ENCODE measurements around the gene USP3.

USP3 gene

GRCh38 chr15:63488398-63488960, 15.9 kb upstream of the USP3 start:
- Mint-ChIP-seq H3K4me3 (no peak overlapping the region), H3K9me3 (no peaks in the 10 kb centered on the region), H3K27ac (no peak overlapping the region), H3K27me3 (no peaks in the 10 kb centered on the region), H3K4me1 (peaks cover 78% of the 10 kb centered on the region), H3K36me3 (no peaks in the 10 kb centered on the region)

- Mint-ChIP-seq H3K4me1 (peaks cover 77% of the 10 kb centered on the region), H3K4me3 (no peak overlapping the region), H3K36me3 (no peaks in the 10 kb centered on the region), H3K27me3 (no peaks in the 10 kb centered on the region), H3K9me3 (no peaks in the 10 kb centered on the region), H3K27ac (no peak overlapping the region)
Observed at GRCh38 chr15:63489352-63489751, 15.0 kb upstream of the USP3 start.

GRCh38 chr15:63490345-63491034, 13.9 kb upstream of the USP3 start:
- H3K27ac Mint-ChIP-seq: no peak overlapping the region
- no peak overlapping the region for H3K4me3 Mint-ChIP-seq
- H3K27me3 Mint-ChIP-seq: no peaks in the 10 kb centered on the region
- no peaks in the 10 kb centered on the region for H3K9me3 Mint-ChIP-seq
- peaks cover 75% of the 10 kb centered on the region for H3K4me1 Mint-ChIP-seq
- no peaks in the 10 kb centered on the region for H3K36me3 Mint-ChIP-seq

DNA sequence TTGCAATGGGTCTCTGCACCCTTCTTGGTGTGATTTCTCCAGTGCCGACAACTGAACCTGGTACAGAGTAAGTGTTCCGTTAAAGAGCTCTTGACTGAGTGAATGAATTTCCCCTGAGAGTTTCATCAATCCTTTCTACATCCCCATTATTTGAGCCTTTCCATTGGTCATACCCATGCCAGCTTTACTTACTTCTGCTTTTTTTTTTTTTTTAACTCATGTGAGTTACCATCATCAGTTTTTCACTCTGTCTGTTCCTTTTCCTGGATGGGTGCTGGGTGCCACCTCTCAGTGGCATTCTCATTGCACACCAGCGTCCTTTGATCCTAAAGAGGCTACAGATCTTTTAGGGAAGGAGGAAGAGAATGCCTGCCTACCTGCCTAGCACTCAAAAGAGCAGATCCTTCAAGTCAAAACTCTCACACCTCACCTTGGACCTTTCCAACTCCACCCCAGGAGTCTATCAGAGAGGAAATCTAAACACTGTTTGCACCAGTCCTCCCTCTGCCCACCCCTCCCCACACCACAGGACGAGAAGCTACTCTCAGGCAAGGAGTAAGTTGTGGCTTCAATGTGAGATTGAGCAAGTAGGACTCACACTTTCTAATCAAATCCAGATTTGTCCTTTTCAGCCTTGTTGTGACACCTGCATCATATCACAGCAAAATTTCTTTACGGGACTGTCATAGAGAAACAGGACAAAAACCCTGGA, 13.1 kb upstream of the USP3 start:
- no peaks in the 10 kb centered on the region for H3K27me3 Mint-ChIP-seq
- H3K4me3 Mint-ChIP-seq: no peak overlapping the region
- H3K36me3 Mint-ChIP-seq: no peaks in the 10 kb centered on the region
- H3K27ac Mint-ChIP-seq: peak overlapping the region; percentile 71
- H3K9me3 Mint-ChIP-seq: no peaks in the 10 kb centered on the region
- peaks cover 68% of the 10 kb centered on the region for H3K4me1 Mint-ChIP-seq

DNA sequence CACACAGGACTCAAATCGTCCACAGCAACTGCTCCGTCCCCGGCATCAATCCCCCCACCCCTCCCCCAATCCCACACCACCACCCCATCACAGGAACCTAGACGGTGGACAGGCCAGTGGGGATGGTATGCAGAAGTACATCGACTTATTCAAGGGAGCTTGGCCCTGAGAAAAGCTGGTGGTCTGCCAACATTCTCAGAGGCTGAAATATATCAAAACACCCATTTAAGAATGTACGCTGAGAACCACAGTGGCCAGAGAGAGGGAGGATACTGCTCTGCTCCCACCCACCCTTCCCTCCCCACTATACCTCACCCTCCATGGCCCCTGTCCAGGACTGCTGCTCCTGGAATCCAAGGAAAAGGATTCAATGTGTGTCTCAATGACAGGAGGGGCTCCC, 12.4 kb upstream of the USP3 start:
- H3K36me3 Mint-ChIP-seq: no peaks in the 10 kb centered on the region

GRCh38 chr15:63492541-63493077, 11.8 kb upstream of the USP3 start:
- no peaks in the 10 kb centered on the region for H3K36me3 Mint-ChIP-seq
- H3K27ac Mint-ChIP-seq: peak overlapping the region; percentile 23
- H3K4me3 Mint-ChIP-seq: peak overlapping the region; percentile 15
- no peaks in the 10 kb centered on the region for H3K27me3 Mint-ChIP-seq
- no peaks in the 10 kb centered on the region for H3K9me3 Mint-ChIP-seq
- H3K4me1 Mint-ChIP-seq: peaks cover 55% of the 10 kb centered on the region

More for the DNA sequence above, 12.4 kb upstream of the USP3 start:
- peaks cover 61% of the 10 kb centered on the region for H3K4me1 Mint-ChIP-seq
- no peaks in the 10 kb centered on the region for H3K9me3 Mint-ChIP-seq
- no peak overlapping the region for H3K4me3 Mint-ChIP-seq
- H3K27ac Mint-ChIP-seq: no peak overlapping the region
- no peaks in the 10 kb centered on the region for H3K27me3 Mint-ChIP-seq

GRCh38 chr15:63493436-63493835, 11.0 kb upstream of the USP3 start:
- H3K4me1 Mint-ChIP-seq: peaks cover 51% of the 10 kb centered on the region
- no peaks in the 10 kb centered on the region for H3K27me3 Mint-ChIP-seq
- no peaks in the 10 kb centered on the region for H3K36me3 Mint-ChIP-seq
- no peak overlapping the region for H3K4me3 Mint-ChIP-seq
- peak overlapping the region; percentile 31 for H3K27ac Mint-ChIP-seq
- no peaks in the 10 kb centered on the region for H3K9me3 Mint-ChIP-seq

DNA sequence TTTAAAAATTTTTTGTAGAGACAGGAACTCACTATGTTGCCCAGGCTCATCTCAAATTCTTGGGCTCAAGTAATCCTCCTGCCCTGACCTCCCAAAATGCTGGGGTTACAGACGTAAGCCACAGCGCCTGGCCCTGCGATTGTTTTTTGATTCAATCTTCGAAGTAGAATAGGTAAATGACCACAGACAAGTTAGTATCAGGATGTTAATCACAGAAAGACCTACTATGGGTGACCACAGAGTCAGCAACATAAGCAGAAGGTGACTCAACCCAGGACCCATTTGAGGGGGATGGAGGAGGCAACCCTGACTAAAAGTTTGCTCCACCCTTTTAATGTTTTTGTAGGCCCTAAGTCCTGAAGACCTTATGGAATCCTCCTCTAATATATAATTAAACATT, 10.0 kb upstream of the USP3 start:
- Mint-ChIP-seq H3K27me3 (no peaks in the 10 kb centered on the region), H3K36me3 (no peaks in the 10 kb centered on the region), H3K4me1 (peaks cover 53% of the 10 kb centered on the region), H3K27ac (peak overlapping the region; percentile 6), H3K9me3 (no peaks in the 10 kb centered on the region), H3K4me3 (no peak overlapping the region)

DNA sequence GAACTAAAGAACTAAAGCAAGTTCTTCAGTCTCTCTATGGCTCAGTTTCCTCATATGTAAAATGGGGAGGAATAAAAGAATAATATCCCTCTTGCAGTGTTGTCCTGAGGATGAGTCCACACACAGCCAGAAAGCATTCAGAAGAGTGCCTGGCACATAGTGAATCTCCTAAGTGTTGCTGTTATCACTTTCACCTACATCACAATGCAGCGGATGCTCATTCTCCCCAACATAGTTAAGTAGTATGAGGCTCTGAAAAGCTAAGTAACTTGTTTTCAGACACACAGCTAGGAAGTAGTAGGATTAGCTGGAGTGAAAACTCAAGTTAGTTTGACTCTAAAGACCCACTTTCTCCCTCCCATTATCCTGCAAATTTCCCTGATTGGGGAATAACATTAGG, 9.1 kb upstream of the USP3 start:
- Mint-ChIP-seq H3K9me3 (no peaks in the 10 kb centered on the region), H3K27ac (peak overlapping the region; percentile 82), H3K4me3 (peak overlapping the region; percentile 40), H3K27me3 (no peaks in the 10 kb centered on the region), H3K36me3 (no peaks in the 10 kb centered on the region), H3K4me1 (peaks cover 59% of the 10 kb centered on the region)

- H3K27me3 Mint-ChIP-seq: no peaks in the 10 kb centered on the region
- H3K9me3 Mint-ChIP-seq: no peaks in the 10 kb centered on the region
- H3K4me3 Mint-ChIP-seq: no peak overlapping the region
- peaks cover 59% of the 10 kb centered on the region for H3K4me1 Mint-ChIP-seq
- no peaks in the 10 kb centered on the region for H3K36me3 Mint-ChIP-seq
- peak overlapping the region; percentile 66 for H3K27ac Mint-ChIP-seq
Observed at GRCh38 chr15:63495780-63496488, 8.5 kb upstream of the USP3 start.

DNA sequence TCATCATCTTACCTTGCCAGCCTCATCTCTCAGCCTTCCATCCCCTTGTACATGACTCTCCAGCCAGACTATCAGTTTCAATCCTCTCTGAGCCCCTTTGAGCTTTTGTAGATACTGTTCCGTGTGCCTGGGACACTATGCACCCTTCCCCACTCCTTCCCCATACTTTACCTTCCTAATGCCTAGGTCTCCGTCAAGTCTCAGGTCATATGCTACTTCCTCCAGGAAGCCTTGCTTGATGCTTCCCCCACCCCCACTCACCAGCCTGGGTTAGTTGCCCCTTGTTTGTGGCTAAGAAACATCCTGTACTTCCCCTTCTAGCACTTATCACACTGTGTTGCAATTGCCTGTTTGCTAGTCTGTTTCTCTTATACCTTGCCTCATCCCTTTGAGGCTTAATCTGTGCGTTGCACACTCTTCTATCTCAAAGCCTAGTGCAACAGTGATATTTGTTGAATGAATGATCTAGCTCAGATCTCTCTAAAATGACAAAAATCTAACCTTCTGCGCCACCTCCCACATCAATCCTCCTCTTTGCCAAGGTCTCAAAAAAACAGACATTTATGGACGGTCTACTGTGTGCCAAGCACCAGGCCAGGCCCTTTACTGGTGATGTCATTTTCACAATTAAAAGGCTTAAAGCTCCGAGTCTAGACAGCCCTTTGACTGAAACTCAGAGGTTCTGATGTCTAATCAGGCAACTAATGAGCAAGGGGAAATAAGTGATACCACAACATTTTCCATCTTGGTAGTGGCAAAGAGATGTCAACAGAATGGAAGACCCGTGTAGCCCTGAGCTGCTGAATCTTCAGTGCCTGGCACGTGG, 6.5 kb upstream of the USP3 start:
- Mint-ChIP-seq H3K27ac (no peak overlapping the region), H3K4me1 (peaks cover 63% of the 10 kb centered on the region), H3K9me3 (no peaks in the 10 kb centered on the region), H3K27me3 (no peaks in the 10 kb centered on the region), H3K4me3 (no peak overlapping the region), H3K36me3 (no peaks in the 10 kb centered on the region)

DNA sequence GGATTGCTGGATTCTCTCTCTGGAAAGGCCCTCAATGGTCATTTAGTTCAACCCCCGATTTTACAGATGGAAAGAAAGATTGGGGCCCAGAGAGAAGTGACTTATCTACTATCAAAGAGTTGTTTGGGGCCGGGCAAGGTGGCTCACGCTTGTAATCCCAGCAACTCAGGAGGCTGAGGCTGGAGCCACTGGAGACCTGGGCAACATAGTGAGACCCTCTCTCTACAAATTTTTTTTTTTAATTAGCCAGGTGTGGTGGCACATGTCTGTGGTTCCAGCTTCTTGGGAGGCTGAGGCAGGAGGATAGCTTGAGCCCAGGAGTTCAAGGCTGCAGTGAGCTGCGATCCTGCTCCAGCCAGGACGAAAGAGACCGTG, 5.2 kb upstream of the USP3 start:
- no peak overlapping the region for H3K4me3 Mint-ChIP-seq
- H3K36me3 Mint-ChIP-seq: no peaks in the 10 kb centered on the region
- H3K4me1 Mint-ChIP-seq: peaks cover 60% of the 10 kb centered on the region
- peak overlapping the region; percentile 69 for H3K27ac Mint-ChIP-seq
- H3K27me3 Mint-ChIP-seq: no peaks in the 10 kb centered on the region
- H3K9me3 Mint-ChIP-seq: no peaks in the 10 kb centered on the region

DNA sequence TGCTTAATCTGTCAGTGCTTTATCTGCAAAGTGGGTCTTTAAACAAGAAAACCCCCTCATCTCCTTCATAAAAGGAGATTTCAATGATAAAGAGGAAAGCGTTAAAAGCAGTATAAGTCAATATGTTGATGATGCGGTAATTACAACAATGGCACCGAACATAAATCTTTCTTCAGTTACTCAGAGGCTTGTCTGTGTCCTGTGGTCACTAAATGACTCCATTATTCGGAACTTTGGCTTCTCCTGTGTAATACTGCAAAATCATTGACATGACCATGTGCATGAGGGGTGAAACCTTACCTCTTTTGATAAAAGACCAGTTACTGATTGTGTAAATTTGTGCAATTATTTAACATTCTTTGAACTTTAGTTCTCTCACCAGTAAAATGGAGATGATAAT, 4.8 kb upstream of the USP3 start:
- no peaks in the 10 kb centered on the region for H3K9me3 Mint-ChIP-seq
- no peaks in the 10 kb centered on the region for H3K36me3 Mint-ChIP-seq
- H3K27me3 Mint-ChIP-seq: no peaks in the 10 kb centered on the region
- H3K4me1 Mint-ChIP-seq: peaks cover 56% of the 10 kb centered on the region
- peak overlapping the region; percentile 82 for H3K27ac Mint-ChIP-seq
- no peak overlapping the region for H3K4me3 Mint-ChIP-seq

DNA sequence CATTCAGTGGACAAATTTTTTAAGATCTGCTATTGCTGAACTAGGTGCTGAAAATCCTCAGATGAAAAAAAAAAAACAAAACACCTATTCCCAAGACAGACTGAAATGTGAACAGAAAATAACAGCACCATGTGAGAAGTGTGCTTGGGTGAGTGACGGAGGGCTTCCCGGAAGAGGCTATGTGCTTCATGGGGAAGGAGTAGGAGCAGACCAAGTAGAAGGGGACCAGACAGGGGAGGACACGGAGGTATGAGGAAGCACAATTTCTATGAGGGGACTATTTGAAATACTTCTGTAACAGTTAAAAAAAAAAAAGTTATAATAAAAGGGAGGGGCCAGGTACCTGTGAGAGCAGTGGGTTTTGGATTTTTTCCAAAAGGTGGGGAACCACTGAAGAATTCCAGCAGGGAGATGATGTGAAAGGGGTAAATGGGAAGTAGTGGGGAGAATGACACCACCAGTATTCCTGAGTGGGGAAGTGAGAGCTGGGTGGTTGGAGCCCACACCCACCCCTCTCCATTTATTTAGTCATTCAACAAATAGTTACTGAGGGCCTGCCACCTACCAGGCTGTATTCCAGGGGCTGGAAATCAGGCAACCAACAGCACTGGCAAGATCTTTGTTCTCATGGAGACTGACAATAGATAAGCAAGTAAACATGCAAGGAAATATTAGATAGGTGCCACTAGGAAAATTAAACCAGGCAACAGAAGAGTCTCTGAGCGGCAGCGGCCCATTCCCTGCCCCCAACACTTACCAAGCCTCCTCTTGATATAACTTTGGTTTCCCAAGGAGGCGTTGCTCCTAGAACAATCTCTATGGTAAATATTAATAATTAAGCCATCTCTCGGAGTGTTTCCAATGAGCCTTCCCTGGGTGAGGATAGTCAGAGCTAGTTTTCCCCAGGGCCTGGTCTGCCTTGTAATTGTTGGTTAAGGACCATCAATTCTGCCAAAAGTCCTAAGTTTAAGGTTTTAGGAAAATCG, 3.8 kb upstream of the USP3 start:
- Mint-ChIP-seq H3K9me3 (no peaks in the 10 kb centered on the region), H3K36me3 (no peaks in the 10 kb centered on the region), H3K27me3 (no peaks in the 10 kb centered on the region), H3K27ac (peak overlapping the region; percentile 90), H3K4me3 (peak overlapping the region; percentile 30), H3K4me1 (peaks cover 49% of the 10 kb centered on the region)

Measured in activated naive CD4-positive, alpha-beta T cell treated with anti-CD3 and anti-CD28 coated beads, Interleukin-2, amount 50 U/mL, for 24 hours (primary cell).